Breast epithelium (tissue), 3 donors: ENCODE measurements around the gene MYOZ2.

Experiments
- CTCF ChIP-seq, 3 donors: fragments of 450-650 bp; IDR thresholded peaks; one replicate each; pipeline ENCODE4 v1.5.1; 2016 to 2017; ENCODE audit warnings: antibody characterized with exemption in 3 of 3, mild to moderate bottlenecking in 3 of 3, moderate library complexity in 3 of 3
- POLR2A ChIP-seq: fragments of 450-650 bp; IDR thresholded peaks from one replicate; pipeline ENCODE4 v1.6.1; 2016; ENCODE audit warnings: antibody characterized with exemption, mild to moderate bottlenecking, moderate library complexity
- POLR2AphosphoS5 ChIP-seq, 3 donors: sonication (generic); formaldehyde crosslinking; IDR thresholded peaks; one replicate each; pipeline ENCODE4 v1.6.1; 2017; ENCODE audit warnings: antibody characterized with exemption in 3 of 3

- no peak for TF ChIP-seq CTCF (IDR thresholded peaks at IDR 0.05)
- no peak for TF ChIP-seq POLR2AphosphoS5 (IDR thresholded peaks at IDR 0.05)
- TF ChIP-seq POLR2A, result no peak
Measured at GRCh38 chr4:119111296-119111695, 24.3 kb upstream of the MYOZ2 start.
